HL-60 (cell line): ENCODE data around the gene KSR1.

Source experiments
- DNase-seq, 2 experiments: peaks; one replicate each; pipeline ENCODE4 v3.0.0-alpha.2; 2010 to 2020; ENCODE audit warnings: low read depth in 1 of 2, low spot score in 1 of 2
- H3K27ac ChIP-seq: fragments of 250-450 bp; sonication (Bioruptor Pico); replicated peaks from 2 replicates; pipeline ENCODE4 v1.5.1; 2020; ENCODE audit warnings: mild to moderate bottlenecking, moderate library complexity
- H3K27me3 ChIP-seq: fragments of 250-450 bp; sonication (Bioruptor Pico); 2 replicates; pipeline ENCODE4 v1.5.1; 2021; ENCODE audit warnings: mild to moderate bottlenecking, moderate library complexity; ENCODE audit not compliant: insufficient read depth, poor library complexity, severe bottlenecking
- H3K4me3 ChIP-seq: replicated peaks from 2 replicates; pipeline ENCODE4 v1.5.1; 2011; ENCODE audit warnings: mild to moderate bottlenecking, control low read depth, low read length; ENCODE audit not compliant: insufficient read depth
- CTCF ChIP-seq: IDR thresholded peaks from one replicate; pipeline ENCODE4 v1.5.1; 2011; ENCODE audit warnings: low read length, control low read depth, inconsistent platforms; ENCODE audit not compliant: insufficient read depth
- GABPA ChIP-seq: IDR thresholded peaks from 2 replicates; pipeline ENCODE4 v1.6.1; 2012; ENCODE audit warnings: low read depth
- POLR2AphosphoS5 ChIP-seq: IDR thresholded peaks from 2 replicates; pipeline ENCODE4 v1.6.1; 2012; ENCODE audit warnings: low read depth
- SPI1 ChIP-seq: IDR thresholded peaks from 2 replicates; pipeline ENCODE4 v1.6.1; 2012; ENCODE audit warnings: low read depth, mild to moderate bottlenecking, borderline replicate concordance
- TF ChIP-seq, protein P1 (sequence below): IDR thresholded peaks from 2 replicates; pipeline ENCODE4 v1.6.1; 2012; ENCODE audit warnings: low read depth; ENCODE audit not compliant: insufficient replicate concordance

KSR1 gene

GRCh38 chr17:27454089-27454488, 2.2 kb upstream of the KSR1 start:
- H3K27me3 ChIP-seq = no peaks in the 10 kb centered on the region
- no peak overlapping the region for H3K27ac ChIP-seq
- H3K4me3 ChIP-seq = no peak overlapping the region
- TF ChIP-seq POLR2AphosphoS5 (no peak), GABPA (no peak)
- TF ChIP-seq, protein P1, sequence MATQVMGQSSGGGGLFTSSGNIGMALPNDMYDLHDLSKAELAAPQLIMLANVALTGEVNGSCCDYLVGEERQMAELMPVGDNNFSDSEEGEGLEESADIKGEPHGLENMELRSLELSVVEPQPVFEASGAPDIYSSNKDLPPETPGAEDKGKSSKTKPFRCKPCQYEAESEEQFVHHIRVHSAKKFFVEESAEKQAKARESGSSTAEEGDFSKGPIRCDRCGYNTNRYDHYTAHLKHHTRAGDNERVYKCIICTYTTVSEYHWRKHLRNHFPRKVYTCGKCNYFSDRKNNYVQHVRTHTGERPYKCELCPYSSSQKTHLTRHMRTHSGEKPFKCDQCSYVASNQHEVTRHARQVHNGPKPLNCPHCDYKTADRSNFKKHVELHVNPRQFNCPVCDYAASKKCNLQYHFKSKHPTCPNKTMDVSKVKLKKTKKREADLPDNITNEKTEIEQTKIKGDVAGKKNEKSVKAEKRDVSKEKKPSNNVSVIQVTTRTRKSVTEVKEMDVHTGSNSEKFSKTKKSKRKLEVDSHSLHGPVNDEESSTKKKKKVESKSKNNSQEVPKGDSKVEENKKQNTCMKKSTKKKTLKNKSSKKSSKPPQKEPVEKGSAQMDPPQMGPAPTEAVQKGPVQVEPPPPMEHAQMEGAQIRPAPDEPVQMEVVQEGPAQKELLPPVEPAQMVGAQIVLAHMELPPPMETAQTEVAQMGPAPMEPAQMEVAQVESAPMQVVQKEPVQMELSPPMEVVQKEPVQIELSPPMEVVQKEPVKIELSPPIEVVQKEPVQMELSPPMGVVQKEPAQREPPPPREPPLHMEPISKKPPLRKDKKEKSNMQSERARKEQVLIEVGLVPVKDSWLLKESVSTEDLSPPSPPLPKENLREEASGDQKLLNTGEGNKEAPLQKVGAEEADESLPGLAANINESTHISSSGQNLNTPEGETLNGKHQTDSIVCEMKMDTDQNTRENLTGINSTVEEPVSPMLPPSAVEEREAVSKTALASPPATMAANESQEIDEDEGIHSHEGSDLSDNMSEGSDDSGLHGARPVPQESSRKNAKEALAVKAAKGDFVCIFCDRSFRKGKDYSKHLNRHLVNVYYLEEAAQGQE = no peak
- DNase-seq = no peak

DNA sequence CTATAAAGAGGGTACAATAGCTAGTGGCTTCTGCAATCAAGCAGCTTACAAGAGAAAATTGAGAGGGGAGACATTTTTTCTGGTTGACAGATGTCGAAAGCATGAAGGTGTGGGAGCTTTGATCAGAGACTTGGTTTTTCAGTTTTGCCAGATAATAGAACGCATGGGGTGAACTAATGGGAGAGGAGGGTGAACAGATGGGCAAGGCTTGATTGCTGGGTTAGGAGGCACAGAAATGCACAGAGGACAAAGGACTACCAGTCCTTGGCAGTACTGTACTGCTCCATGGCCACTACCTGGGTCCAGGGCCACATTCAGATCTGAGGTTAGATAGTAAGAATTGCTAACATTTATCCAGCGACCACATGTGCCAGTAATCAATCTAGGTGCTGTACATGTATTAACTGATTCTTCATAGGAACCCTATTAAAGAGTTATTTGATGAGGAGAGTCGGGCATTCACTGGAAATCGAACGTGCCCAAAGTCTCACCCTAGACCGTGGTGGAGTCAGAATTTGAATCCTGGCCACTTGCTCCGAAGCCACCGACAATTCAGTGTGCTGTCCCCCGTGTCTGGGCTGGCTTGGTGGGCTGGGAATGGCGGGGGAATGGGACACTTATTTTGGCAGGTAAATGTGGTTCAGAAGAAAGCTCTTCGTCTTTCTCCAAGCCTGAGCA, 873 bp upstream of the KSR1 start:
- Histone ChIP-seq H3K27me3 (no peaks in the 10 kb centered on the region), H3K4me3 (peak overlapping the region; percentile 77), H3K27ac (no peak overlapping the region)
- DNase-seq = no peak
- TF ChIP-seq, protein P1 = no peak
- TF ChIP-seq POLR2AphosphoS5 = no peak
- no peak for TF ChIP-seq GABPA
- no peak for TF ChIP-seq SPI1
- TF ChIP-seq CTCF = no peak

GRCh38 chr17:27456681-27457359, 572 bp downstream of the KSR1 start:
- peak in 1 of 2 experiments; percentile 10 for DNase-seq
- peak overlapping the region; percentile 77 for H3K4me3 ChIP-seq
- no peaks in the 10 kb centered on the region for H3K27me3 ChIP-seq
- TF ChIP-seq GABPA = no peak
- no peak for TF ChIP-seq POLR2AphosphoS5
- TF ChIP-seq CTCF = no peak
- TF ChIP-seq SPI1 = no peak
- TF ChIP-seq, protein P1 = no peak
- H3K27ac ChIP-seq = peak overlapping the region; percentile 24
